HG03045 (cell line): ENCODE data around the gene NUDT22.

Source experiments
- ATAC-seq: cut with Tn5 transposase; IDR thresholded peaks from one replicate; pipeline ENCODE4 v1.9.1; 2021; ENCODE audit warnings: mild to moderate bottlenecking, moderate library complexity; ENCODE audit not compliant: unreplicated experiment

NUDT22 gene, protein sequence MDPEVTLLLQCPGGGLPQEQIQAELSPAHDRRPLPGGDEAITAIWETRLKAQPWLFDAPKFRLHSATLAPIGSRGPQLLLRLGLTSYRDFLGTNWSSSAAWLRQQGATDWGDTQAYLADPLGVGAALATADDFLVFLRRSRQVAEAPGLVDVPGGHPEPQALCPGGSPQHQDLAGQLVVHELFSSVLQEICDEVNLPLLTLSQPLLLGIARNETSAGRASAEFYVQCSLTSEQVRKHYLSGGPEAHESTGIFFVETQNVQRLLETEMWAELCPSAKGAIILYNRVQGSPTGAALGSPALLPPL

DNA sequence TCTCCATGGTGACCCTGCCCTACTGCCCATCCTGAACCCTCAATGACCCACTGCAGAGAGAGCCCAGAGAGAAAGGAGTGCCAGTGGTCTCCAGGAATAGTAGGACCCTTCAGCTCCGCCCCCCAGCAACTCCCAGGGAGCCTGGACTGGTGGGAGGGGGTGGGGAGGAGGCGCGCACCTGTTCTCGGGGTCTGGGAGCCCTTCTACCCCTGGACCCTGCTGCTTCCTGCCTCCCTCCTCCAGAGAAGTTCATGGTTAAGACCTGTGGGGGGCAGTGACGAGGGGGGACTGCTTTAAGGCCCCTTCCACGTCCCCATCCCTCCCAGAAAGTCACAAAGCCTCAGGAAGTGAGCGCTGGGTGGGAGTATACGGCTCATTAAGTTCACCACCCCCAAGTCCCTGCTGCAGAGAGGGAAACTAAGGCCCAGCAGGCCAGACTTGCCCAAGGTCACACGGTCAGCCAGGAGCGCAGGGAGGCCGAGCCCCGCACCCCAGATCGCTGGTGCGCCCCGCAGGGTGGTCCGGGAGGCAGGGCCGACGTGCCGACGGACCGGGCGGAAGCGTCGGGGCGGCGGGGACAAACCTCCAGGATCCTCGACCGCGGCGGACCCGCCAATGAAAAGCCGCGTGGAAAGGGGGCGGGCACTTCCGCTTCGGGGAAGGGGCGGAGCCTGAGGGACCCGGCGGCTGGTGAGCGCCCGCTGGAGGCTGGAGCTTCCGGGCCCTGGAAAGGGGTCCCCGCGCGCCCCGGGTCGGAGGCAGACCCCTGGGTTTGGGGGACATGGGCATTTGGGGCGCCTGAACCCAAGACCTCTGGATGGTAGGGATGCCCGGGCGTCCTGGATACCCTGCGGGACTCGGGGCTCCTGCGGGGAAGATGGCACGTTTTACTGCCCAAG lies at the start of gene NUDT22, which contains the start of gene TRPT1:
Gene NUDT22, plus strand, starts transcription at position 667 of the 899 bp plus-strand sequence. CDS start 379 bp downstream, outside the sequence.
Gene TRPT1, minus strand, starts transcription at position 579 of the 899 bp plus-strand sequence. Its CDS starts 326 bp downstream, at position 253.
- ATAC-seq, result peak; percentile 41

DNA sequence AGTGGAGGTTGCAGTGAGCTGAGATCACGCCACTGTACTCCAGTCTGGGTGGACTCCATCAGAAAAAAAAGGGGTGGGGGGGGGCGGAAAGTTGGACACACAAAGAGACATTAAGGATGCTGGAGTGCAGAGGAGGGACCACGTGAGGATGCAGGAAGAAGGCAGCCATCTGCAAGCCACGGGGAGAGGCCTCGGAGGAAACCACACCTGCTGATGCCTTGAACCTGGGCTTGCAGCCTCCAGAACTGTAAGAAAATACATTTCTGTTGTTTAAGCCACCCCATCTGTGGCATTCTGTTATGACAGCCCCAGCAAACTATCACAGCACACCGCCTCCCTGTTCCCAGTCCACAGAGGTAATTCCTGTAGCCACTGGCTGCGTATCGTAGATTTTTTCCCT lies 49.3 kb upstream of the NUDT22 start:
- ATAC-seq, result no peak

DNA sequence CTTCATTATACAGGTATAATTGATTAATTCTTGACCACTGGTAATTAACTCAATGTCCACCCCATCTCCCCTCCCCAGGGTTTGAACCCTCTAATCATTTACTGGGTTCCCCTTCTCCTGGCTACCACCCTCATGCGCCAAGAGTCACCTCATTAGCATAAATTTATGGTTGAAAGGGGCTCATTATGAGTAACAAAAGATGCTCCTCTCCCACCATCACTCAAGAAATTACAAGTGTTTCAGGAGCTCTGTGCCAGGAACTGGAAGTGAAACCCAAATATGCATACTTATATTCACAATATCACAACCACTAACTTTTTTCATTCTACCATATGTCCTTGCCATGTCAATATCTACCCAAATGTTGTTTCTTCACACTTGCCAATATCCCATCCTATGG lies 47.9 kb upstream of the NUDT22 start:
- no peak for ATAC-seq

DNA sequence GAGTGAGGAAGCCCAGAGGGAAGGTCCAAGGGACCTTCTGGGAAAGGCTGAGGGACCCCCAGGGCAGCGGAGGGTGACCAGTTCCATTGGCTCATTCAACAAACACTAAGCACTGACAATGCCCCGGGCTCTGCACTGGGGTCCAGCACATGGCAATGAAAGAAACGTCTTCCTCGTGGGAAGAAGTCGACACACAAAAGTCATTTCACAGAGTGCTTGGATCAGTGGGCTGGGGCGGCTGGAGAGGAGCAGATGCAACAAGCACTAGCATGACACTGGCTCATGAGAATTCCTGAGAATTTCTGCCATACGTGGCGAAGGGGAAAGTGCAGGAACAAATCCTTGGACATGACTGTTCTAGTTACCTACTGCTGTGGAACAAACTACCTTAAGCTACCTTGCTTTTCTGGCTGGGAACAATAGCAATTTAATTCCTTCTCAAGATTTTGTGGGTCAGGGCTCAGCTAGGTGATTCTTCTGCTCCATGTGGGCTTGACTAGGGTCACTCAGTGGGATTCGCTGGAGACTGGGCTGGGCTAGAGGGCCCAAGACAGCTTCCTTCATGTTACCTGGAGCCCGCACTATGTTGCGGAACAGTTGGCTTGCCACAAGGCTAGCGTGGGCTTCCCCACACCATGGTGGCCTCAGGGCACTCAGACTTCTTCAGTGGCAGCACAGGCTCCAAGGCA lies 47.0 kb upstream of the NUDT22 start:
- ATAC-seq, result no peak

DNA sequence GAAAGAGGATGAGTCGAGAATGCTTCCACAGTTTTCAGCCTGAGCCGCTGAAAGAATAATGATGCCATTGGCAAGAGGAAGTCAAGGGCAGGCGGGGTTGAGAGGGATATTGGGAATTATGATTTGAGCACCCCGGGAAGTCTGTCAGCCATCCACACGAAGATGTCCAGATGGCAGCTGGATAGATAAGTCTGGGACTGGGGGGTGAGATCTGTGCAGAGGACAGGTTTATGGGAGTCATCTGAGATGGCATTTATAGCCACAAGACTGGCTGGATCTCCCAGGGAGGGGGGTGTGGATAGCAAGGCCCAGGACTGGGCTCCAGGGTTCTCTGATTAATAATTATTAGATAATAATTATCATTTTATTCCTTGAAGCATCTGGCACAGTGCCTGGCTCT lies 45.2 kb upstream of the NUDT22 start:
- ATAC-seq, result no peak

DNA sequence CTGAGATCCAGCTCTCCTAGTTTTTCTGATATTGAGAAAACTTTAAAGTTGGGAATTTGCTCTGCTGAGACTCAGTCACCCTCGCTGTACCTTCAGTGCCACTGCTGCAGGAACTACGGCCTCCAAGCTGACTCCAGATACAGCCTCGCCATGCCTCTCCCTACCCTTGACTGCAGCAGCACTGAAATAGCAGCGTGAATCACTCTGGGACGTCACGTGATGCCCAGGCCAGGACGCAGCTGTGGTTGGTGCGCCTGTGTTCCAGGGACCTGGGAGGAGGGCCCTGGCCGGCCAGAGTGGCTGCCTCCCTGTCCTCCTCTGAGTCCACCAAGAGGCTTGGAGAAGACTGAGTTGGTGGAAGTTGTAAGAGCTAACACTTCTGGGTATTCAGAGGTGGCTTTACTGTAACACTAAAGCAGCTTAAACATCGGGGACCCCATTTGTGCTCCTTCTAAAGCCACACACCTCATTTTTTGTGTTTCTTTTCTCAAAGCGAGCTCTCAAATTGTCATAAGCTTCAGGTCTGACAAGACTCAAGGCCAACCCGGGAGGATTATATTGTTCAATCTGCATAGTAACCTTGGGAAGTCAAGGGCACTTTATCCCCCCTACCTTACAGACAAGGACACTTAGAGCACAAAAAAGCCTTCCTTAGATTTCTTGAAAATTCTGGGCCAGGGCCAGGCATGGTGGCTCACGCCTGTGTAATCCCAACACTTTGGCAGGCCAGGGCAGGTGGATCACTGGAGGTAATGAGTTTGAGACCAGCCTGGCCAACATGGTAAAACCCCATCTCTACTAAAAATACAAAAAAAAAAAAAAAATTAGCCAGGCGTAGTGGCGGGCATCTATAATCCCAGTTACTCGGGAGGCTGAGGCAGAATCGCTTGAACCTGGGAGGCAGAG lies 44.3 kb upstream of the NUDT22 start:
- no peak for ATAC-seq

DNA sequence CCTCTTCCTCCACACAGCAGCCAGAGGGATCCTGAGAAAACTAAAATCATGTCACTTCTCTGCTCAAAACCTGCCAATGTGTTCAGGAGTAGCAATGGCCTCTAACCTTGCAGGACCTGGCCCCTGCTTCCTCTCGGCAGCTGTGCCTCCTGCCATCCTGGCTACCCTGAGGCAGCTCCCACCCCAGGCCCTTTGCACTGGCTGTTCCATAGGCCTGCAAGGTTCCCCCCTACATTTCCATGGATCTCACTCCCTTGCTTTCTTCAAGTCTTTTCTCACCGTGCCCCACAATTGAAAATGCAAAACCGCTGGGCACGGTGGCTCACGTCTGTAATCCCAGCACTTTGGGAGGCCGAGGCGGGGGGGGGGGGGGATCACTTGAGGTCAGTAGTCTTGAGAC lies 42.2 kb upstream of the NUDT22 start:
- ATAC-seq, result no peak

DNA sequence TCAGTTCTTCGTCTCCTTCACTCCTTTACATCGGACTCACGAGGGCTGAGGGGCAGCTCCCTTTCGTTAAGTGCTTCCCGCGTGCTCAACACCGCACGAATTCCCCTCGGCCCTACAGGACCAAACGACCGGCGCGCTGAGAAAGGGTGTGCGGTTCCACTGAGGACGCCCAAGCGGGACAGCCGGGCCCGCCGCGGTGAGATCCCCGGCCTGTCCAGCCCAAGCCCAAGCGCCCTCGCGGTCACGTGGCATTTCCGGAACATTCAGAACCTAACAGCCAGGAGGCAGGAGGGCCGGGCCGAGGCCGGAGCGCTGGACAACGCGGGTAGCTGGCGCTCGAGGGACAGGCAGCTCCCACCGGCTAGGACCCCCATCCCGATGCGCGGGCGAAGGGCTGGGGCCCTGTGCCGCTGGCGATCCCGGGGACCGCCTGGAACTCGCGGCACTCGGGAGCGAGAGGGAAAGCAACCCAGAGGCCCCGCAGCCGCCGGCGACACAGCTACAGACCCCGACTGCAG lies 40.8 kb upstream of the NUDT22 start:
- ATAC-seq, result peak; percentile 21

DNA sequence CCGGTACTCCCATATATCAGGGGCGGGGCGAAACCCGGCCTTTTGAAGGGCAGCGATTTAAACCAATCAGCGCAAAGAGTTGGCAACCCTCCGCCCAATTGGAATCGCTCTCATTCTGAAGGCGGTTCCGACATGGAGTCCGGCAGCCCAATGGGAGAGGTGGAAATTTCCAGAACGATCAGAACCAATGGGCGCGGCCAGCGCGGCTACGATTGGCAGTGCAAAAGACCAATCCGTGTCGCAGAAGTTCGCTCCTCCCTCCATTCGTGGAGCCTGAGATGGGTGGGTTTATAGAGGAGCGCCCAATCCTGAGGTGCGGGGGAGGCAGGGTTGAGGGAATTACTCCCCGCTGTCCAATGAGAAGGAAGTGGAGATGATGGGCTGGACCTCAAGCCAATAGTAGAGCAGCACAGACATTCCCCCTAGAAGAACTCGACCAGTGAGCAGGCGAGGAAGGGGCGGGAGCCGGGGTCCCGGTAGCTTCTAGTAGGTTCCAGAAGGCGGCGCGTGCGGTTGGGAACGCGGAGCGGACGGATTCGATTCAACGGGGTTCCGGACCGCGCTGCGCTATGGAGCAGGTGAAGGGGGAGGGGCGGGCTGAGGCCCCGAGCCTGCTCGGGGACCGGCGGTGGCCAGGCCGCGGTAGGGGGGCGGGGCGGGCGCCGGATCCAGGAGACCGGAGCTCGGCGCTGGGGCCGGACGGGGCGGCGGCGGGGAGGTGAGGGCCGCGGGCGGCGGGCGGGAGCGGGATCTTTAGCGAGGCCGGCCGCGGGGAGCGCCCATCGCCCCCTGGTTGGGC lies 40.2 kb upstream of the NUDT22 start, which contains the start of gene STIP1:
Gene STIP1, plus strand, starts transcription at position 479 of the 799 bp plus-strand sequence. Its CDS starts 91 bp downstream, at position 570.
- ATAC-seq, result peak; percentile 84

DNA sequence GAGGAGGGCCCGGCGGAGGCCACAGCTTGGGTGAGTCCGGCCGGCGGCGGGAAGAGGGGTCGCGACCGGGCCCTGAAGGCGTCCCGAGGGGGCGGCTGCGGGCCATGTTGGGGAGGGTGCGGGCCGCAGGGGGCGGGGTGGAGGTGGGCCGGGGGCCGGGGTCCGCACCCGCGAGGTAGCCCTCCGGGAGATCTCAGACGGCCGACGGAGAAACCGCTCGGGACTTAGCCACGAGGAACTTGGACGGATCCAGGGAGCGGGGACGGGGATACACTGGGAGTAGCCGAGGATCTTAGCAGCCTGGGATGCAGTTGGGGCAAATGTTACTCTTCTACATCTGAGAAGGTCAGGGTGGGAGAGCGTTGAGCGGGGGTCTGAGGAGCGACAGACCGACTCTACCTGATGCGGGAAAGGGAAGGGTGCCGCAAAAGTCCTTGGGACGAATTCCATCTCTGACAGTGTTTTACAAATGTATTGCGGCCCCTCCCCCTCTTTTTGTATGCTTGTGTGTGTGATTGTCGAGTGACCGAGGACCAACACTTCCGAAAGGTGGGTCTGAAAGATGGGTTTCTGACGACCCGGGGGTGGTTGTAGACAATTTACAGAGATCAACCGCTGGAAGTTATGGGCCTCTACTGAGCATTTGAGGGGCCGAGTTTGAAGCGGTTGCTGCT lies 39.4 kb upstream of the NUDT22 start:
- peak; percentile 2 for ATAC-seq

DNA sequence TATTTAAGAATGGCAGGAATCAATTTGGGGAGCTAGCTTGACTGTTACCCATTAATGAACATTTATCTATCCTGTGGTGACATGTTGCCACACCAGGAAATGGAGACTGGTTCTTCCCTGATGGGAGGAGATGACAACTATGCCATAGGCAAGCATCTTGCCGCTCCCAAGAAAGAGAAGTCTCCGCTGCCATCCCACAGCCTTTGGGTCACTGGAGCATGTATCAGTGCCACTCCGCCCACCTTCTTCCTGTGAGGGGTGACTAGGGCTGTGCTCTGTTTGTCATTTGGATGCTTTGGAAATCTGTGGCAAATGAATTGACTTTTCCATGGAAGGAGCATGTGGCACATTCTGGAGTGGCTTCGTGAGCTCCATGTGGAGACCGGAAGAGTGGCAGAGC lies 33.6 kb upstream of the NUDT22 start:
- ATAC-seq, result no peak

DNA sequence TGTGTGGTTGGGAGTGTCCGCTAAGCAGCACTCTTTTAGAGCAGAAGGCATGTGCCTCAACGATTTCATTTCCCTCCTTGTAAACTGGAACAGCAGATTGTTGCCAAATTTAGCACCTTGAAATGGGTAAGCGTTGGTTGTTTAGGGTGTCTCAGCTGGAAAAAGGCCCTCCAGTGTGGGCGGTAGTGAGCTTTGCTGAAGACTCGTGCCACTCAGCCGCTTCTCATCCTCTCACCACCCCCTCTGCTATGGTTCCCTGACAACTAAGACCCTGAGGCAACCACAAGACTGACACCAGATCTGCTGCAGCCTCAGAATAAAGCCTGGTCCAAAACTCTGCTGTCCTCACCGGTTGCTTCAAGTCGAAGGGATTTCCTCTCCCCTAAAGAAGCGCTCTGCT lies 29.4 kb upstream of the NUDT22 start:
- ATAC-seq, result no peak

DNA sequence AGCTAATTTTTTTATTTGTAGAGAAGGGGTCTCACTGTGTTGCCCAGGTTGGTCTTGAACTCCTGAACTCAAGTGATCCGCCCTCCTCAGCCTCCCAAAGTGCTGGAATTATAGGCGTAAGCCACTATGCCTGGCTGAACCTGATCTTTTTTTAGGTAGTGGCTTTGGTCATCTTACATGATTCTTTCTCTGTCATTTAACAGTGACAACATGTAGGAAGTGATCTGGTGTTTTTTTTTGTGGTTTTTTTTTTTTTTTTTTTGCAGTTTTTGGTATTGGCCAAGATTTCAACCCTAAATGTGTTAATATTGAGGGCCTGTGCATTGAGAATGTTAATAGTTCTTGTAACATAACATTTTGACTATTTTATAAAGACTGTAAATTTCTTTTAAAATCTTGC lies 27.6 kb upstream of the NUDT22 start:
- ATAC-seq, result no peak

DNA sequence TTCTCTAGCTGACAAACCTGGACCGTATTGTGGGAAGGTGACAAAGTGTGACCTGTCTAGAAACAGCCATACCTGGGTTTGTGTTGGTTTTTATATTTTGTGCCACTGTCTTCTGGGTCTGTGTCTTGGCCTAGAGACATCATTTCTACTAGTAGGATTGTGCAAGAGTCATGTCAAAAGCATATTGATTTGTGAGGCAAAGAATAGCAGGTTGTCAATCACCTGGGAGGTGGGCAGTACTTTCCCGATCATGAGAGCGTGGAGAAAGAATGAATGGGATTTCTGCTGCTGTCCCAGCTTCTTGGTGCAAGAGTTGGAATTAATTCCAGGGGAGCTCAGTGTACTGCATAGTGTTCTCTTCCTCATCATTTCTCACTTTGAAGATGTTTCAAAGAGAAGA lies 24.5 kb upstream of the NUDT22 start:
- ATAC-seq, result no peak

DNA sequence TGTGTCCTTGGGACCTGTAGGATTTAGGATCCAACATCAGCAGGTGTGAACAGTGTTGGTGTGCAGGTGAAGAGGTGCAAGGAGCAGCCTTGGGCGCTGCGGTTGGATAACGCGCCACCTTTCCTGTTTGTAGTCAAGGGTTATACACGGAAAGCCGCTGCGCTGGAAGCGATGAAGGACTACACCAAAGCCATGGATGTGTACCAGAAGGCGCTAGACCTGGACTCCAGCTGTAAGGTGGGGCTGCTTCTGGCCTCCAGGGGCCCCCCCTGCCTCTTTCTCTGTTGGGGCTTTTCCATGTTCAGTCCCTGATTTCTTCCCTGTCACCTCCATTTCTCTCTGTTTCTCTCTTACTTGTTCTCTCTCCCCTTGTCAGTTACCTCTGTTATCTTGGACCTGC lies 23.1 kb upstream of the NUDT22 start:
- ATAC-seq, result no peak

DNA sequence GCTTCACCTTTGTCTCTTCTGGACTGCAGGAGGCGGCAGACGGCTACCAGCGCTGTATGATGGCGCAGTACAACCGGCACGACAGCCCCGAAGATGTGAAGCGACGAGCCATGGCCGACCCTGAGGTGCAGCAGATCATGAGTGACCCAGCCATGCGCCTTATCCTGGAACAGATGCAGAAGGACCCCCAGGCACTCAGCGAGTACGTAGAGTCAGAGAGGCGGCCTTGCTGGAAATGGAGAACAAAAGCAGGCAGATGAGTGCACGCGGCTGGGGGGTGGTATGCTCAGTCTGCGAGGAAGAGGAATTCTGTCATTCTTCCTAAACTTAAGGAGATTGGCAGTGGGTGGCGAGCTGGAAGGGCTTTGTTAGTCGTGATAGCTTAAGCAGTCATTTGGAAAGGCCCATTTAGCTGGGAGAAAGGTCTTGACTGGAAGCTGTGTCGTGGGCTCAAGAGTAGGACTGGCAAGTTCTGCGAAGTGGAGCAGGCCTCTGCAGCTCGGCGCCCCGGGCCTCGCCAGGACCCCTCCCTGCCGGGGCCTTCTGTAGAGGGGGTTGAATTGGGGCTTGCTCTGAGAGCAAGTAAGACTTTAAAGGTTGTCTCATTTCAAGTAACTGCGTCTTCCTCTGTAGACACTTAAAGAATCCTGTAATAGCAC lies 22.5 kb upstream of the NUDT22 start:
- no peak for ATAC-seq

DNA sequence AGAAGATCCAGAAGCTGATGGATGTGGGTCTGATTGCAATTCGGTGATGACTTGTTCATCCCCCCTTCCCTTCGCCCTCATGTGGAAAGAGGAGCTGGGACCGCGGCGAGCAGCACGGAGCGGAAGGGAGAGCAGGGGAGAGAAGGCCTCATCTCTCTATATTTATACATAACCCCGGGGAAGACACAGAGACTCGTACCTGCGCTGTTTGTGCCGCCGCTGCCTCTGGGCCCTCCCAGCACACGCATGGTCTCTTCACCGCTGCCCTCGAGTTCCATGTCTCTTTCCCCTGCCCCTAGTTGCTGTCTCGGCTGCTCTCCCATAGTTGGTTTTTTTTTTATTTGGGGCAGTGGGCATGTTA lies 22.0 kb upstream of the NUDT22 start:
- ATAC-seq, result no peak

DNA sequence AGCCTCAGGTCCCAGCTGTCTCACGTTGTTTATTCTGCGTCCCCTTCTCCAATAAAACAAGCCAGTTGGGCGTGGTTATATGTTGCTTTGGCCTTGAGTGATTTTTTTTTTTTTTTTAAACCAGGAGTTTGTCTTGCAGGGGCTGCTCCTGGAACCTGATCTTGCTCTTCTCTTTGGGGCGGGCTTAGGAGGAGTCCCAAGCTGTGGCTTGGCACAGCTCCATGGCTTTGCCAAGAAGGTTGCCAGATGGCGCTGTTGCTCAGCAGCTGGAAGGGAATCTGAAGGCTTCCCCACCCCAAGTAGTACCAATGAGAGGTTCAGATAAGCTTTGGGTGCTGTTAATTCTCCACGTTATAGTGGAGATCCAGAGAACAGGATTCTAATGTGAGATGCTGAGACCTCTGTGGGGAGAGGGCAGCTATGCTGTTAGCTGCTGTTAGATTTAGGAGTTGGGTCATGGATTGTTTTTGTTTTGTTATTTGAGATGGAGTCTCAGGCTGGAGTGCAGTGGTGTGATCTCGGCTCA lies 21.5 kb upstream of the NUDT22 start:
- ATAC-seq, result no peak
